DMS114 treated with DMSO at 0.1 percent for 48 hours (cell line): ENCODE measurements around the gene TH.
"Not testable (repeated sequence)": the region's sequence is repeated elsewhere in the genome, so short reads cannot be mapped to it uniquely, and the experiment has no call there.

ENCODE experiments used
- DNase-seq: peaks from one replicate; lab custom pipeline; 2025; ENCODE audit not compliant: unreplicated experiment; lab: John Stamatoyannopoulos, UW

TH gene

GRCh38 chr11:2196970-2197770 lies 25.6 kb upstream of the TH start:
- DNase-seq, result peak; percentile 45

DNA sequence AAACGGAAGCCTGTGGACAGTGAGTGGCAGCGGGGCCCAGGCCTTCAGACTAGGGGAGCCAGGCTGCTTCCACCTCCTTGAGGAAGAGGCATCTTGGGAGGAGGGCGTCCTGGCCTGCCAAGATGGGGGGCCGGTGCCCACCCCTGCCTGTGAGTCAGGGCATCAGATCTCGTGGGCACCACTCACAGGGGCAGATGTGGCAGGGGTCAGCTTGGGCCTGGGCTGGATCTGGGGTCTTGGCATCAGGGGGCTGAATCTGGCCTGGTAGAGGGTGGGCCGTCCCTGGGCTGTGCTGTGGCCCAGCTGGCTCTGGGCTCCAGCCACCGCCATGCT lies 24.1 kb upstream of the TH start:
- no peak for DNase-seq

DNA sequence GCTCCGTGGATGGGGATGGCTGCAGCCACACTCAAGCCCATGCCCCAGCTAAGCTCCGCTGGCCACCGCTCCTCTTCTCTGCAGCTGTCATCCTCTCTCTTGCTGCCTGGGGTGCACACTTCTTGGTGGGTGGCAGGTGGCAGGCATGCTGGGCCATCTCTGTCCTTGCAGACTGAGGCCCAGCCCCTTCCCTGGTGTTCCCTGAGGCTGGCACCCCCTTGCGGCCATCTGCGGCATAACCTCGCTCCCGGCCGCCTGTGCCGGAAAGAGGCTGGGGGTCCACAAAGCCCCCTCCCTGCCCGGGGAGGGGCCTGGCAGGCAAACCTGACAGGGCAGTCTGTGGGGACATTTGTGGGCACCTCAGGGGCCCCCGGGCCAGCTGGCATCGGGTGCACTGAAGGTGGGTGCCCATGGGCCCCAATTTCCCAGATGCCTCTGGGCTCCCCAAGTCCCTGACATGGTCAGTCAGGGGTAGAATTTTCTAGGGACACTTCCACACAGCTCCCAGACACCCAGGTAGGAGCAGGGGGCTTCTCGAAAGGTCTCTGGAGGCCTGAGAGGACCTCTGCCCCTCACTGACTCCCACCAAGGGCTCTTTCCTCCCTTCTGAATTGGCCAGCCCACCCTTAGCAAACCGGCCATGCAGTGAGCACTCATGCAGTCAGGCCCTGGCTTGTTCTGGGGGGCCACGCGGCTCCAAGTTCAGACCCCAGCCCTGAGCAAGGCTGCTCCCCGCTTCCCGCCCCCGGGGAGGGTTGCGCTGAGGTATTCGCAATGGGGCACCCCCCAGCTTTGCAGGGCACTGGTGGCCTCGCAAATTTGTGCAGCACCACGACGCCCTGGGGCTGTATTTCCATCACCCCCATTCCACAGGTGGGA lies 23.5 kb upstream of the TH start:
- DNase-seq, result no peak

GRCh38 chr11:2193888-2194595 lies 22.4 kb upstream of the TH start:
- DNase-seq, result not testable (repeated sequence)

DNA sequence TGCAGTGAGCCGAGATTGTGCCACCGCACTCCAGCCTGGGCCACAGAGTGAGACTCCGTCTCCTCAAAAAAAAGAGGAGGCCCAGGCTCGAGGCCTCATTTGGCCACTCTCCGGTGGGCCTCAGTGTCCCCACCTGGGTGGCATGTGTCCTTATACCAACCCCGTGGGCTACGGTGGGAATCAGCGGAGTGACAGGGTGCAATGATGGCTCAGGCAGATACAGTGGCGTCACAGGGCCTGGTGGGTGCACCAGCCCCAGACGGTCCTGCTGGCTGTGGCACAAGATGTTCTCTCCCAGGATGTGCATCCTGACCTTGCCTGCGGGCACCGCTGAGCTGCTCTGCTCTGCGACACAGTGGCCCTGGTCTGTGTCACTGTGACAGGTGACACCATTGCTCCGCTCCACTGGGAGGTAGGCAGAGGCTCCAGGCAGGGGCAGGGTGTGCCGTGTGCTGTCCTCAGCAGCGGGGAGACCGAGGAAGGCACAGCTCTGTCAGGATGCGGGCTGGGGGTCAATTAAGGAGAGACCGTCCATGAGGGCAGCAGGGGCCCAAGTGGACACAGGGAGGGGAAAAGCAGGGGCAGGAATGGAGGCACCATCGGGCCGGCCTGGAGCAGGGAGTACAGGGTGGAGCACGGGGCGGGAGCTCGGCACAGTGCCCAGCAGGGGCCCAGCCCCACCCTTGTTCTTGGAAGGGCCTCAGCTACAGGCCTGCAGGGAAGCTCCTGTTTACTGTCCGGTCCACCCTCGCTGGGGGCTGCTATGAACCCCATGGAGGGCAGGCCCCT lies 21.7 kb upstream of the TH start:
- no peak for DNase-seq

GRCh38 chr11:2192435-2192834 lies 20.8 kb upstream of the TH start:
- no peak for DNase-seq

DNA sequence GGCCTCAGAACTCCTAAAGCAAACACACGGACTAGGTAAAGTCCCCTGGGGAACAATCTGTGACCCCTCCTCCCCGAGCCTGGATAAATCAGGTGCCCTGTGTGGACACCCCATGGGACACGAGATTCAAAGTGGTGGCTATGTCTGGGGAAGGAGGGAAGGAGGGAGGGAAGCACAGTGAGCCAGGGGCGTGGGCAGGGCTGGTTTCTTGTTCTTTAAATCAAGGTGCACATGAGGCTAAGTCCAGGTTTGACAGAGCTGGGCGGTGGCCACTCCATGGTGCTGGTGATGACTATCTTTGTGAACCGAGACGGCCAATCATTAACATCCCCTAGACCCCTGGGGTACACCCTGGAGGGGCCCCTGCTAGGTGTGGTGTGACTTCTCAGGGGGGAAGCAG lies 20.3 kb upstream of the TH start:
- no peak for DNase-seq

DNA sequence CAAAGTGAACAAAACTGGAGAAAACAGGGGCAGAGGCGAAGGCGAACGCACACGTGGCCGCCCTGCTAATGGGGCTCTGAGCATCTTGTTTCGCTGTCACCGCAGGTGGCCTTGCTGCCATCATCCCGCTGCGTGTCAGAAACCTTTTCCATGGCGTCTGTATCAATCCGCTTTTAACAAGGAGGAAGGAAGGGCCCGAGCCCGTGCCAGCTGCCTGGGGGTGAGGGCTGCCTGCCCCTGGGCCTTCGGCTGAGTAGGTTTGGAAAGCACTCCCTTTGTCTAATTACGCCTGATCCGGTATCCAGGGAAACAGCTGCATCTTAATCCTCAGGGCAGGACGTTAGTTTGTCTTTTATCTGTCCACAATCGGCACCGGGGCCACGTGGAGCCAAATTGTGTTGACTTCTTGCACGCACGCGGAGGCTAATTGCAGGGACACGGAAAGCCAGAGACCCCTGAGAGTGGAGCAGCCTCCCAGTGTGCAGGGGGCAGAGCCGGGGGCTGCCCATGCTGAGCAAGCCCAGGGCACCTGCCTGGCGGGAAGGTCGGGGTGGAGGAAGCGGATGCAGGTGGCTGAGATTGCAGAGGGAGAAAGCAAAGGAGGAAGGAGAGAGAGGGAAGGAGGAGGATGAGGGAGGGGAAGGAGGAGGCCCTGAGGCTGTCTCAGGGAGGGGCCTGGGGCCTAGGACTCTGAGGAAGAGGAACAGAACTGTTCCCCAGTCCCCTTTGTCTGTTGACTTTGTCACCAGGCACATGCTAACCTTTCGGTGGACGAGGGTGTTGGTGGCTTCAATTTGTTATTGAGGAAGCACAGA lies 19.2 kb upstream of the TH start:
- no peak for DNase-seq

DNA sequence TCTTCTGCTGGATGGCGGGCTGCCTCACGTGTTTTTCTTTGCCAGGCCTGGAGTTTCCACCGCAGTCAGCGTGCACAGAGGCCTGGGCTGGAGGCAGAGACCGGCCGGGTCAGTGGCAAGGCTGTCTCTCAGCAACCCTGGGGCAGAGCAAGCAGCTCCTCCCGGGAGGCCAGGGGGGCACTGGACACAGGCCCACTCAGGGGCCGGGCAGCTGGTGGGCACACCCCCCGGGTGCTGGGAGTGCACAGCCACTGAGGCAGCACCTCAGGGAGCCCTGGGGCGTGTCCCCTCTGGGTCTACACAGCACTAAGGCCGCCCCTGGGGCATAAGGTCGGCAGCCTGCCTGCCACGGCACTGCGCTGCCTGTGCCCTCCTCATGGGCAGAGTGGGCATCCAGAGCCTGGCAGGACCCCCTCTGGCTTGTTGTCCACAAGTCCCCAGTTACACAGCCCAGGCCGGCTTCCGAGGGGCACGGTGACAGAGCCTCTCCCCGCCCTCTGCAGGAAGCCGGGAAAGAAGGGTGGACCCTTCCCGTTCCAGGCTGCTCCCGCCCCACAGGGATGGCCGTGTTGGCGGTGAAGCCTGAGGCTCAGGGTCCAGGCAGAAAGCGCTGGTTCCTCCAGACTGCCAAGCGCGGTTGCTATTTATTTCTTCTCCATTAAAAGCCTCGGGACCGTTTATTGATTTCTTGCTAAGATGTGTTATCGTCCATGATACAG lies 18.5 kb upstream of the TH start:
- DNase-seq, result no peak

DNA sequence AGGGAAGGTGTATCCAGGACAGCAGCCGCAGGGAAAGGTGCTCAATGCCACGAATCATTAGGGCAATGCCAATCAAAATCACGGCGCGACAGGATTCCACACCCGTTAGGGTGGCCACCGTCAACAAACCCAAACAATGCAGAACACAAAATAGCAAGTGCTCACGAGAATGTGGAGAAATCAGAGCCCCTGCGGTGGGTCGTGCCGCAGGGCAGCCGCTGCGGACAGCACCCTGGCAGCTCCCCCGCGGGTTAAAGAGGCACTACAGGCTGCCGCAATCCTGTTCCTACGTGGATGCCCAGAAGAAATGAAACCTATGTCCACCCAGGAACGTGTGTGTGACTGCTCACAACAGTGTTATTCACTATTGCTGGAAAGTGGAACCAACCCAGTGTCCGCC lies 17.1 kb upstream of the TH start:
- no peak for DNase-seq

GRCh38 chr11:2187280-2187707 lies 15.7 kb upstream of the TH start:
- DNase-seq, result no peak

DNA sequence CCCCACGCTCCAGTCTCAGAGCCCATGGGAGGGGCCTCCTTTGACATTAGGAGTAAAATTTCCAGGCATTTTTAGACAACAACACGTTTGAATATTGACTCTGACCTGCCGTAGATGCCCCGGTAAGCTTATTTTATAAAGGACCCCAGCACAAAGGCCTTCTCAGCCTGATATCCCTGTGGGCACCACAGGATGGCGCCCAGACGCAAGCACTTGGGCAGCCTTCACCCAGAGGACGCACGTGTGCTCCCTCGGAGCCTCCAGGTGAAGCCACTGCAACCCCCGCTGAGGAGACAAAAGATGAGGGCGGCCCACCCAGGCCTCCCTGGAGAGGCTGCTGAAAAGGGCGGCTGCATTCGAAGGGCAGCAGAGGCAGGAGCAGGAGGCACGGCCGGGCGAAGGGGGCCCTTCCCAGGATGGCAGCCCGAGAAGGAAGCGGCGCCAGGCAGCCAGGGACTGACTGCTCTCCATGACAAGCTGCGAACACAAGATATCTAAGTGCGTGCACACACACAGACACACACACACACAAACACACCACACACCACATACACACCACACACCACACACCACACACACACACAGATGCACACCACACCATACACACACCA lies 15.2 kb upstream of the TH start:
- DNase-seq, result no peak

DNA sequence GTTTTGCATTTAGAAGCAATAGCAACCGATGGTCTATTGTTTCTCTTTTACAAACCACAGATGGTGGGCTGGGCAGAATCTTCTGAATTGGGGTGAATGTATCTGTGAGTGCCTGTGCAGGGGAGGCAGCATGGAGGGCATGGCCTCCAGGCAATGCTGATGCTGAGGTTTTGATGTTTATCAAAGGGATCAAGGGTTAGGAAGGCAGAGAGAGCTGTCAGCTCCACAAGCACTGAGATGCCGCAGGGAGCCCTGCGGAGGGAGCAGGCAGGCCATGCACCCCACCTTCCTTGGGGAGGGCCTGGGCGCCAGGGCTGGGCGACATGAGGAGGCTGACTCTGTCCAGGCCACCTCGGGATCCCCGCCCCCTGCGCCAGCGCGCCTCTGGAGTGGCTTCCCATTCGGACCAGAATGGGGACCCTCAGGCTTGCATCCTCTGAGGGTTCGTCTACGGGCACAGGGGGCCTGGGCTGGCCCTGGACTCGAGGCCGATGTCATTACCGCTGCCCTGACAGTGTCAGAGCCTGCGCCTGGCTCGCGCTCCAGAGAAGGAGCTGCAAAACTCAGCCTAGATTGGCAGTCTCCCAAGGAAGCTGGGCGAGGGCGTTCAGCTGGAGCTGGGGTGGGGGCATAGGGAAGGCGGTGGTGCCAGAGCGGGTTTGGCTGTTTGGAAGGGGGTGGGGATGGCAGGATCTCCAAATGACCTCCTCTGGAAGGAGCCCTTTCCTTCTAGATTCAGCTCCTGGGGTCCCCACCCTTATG lies 13.9 kb upstream of the TH start:
- DNase-seq, result no peak

DNA sequence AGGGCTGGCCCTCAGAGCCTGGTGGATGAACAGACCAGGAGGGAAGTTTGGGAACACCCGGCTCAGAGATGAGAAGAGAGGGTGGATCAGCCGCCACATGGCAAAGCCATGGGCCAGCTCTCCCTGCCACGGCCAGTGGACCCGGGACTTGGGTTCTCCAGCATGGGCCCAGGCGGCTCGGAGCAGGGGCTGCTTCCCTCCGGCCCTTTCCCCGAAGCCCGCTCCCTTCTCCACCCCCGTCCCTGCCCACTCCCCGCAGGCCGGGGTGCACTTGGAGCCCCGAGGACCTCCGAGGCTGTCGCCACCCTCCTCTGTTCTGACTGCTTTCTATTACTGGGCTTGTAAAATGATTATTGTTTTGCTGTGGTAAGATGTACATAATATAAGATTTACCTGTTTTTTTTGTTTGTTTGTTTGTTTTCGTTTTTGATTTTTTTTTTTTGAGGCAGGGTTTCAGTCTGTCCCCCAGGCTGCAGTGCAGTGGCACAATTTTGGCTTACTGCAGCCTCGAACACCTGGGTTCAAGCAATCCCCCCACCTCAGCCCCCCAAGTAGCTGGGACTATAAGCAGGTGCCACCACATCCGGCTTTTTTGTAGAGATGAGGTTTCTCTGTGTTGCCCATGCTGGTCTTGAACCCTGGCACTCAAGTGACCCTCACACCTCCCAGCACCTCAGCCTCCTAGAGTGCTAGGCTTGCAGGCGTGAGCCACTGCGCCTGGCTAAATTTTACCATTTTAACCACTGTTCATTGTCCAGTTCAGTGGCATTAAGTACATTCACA lies 11.3 kb upstream of the TH start:
- no peak for DNase-seq

GRCh38 chr11:2182075-2182474 lies 10.5 kb upstream of the TH start:
- no peak for DNase-seq

- DNase-seq, result no peak
Observed at GRCh38 chr11:2180789-2181370, 9.3 kb upstream of the TH start.

GRCh38 chr11:2180347-2180746 lies 8.7 kb upstream of the TH start:
- DNase-seq, result no peak
